H4 (cell line): ENCODE results near the gene SIRT4. TPM values are rescaled to one million over a fixed set of nuclear protein-coding genes. Genes with fewer than 3 reads are reported as not detected.
"Not testable (repeated sequence)": the region's sequence is repeated elsewhere in the genome, so short reads cannot be mapped to it uniquely, and the experiment has no call there.

Experiments
- DNase-seq: peaks from one replicate; pipeline ENCODE4 v3.0.0-alpha.2; 2015; ENCODE audit warnings: low spot score
- total RNA-seq: library from RNA; depleted of rRNA; stranded (reverse); fragments of >200 nt; shearing (Covaris generic); gene quantifications from 2 replicates; pipeline ENCODE4 v1.2.3, GENCODE V29; 2014

SIRT4 gene
- total RNA-seq, 1 experiment from 2014 or later: 2.4 TPM

DNA sequence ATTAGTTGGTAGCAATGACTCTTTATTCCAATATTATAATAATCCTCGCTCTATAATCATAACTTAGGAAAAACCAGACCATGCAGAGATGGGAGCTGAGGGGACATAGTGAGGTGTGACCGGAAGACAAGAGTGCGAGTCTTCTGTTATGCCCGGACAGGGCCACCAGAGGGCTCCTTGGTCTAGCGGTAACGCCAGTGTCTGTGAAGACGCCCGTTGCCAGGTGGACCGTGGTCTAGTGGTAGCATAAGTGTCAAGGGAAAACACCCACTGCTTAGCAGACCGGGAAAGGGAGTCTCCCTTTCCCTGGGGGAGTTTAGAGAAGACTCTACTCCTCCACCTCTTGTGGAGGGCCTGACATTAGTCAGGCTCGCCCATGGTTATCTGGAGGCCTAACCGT is 33.3 kb downstream of the SIRT4 start:
- DNase-seq: not testable (repeated sequence)

- not testable (repeated sequence) for DNase-seq
Observed at GRCh38 chr12:120336392-120336791, 34.3 kb downstream of the SIRT4 start.

DNA sequence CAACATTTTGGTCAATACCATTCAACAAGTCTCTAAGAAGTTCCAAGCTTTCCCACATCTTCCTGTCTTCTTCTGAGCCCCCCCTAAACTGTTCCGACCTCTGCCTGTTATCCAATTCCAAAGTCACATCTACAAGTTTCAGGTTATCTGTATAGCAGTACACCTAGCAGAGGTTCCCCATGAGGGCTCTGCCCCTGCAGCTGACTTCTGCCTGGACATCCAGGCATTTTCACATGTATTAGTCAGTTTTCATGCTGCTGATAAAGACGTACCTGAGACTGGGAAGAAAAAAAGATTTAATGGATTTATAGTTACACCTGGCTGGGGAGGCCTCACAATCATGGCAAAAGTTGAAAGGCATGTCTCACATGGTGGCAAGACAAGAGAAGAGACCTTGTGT is 35.6 kb downstream of the SIRT4 start:
- no peak for DNase-seq

DNA sequence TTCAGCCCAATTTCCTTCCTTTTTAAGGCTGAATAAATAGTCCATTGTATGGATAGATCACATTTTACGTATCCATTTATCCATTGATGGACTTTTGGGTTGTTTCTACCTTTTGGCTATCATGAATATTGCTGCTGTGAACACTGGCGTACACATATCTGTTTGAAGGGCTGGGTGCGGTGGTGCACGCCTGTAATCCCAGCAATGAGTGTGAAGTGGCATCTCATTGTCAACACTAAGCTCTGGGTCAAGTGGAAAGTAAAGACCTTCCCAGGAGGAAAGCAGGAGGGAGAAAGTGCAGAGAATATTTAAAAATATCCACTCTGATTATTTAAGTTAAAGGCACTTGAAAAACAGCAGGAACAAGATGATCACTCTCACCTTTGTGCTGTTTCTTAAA is 37.1 kb downstream of the SIRT4 start:
- no peak for DNase-seq

DNA sequence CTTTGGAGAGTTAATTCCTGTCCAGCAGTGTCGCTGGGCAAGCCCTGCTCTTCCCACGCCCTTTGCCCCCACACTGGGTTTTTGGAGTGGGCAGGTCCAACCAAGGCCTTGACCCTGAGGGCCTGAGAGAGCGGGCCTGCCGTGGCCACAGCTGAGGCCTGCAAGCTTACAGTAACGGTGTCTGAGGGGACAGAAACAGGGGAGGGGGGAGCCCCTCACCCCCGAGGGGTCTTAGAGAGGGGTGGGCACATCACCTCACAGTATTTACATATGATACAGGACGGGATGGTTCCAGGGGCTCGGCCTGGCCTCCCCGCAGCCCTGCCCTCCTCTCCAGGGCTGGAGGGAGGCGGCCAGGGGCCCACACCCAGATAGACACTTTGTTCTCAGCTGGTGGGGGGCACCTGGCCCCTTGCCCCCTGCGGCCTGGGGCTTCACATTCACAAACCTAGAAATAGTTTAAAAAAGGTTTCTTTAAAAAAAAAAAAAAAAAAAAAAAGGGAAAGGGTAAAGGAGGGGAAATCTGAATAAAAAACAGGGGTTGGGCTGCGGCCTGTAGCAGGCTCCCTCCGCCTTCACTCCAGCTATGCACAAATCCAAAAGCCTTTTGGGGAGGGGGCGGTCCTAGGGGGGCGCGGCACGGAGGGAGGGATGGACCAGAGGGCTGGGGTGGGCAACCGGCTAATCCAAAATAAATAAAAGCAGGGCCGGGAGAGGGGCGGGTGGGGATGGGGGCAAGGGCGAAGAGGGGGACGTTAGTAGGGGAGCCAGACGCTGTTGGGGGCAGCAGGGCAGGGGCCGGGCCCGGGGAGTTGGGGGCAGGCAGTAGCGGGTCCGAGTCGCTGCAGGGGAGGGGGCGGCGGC is 40.3 kb downstream of the SIRT4 start:
- DNase-seq: no peak

DNA sequence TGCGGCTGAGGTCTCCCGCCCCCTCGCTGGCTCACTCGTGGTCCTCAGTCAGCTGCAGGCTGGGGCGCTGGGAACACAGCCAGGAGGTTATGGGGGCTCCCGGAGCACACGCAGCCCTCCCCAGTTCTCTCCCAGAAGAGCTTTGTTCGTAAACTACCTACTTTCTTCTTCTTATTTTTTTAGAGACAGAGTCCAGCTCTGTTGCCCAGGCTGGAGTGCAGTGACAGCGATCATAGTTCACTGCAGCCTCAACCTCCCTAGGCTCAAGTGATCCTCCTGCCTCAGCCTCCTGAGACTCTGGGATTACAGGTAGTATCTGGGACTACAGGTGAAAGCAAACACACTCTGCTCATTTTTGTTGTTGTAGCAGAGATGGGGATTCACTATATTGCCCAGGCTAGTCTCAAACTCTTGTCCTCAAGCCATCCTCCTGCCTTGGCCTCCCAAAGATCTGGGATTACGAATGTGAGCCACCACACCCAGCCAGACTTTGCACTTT is 41.0 kb downstream of the SIRT4 start:
- DNase-seq: no peak

GRCh38 chr12:120343692-120344091 is 41.6 kb downstream of the SIRT4 start:
- DNase-seq: no peak

DNA sequence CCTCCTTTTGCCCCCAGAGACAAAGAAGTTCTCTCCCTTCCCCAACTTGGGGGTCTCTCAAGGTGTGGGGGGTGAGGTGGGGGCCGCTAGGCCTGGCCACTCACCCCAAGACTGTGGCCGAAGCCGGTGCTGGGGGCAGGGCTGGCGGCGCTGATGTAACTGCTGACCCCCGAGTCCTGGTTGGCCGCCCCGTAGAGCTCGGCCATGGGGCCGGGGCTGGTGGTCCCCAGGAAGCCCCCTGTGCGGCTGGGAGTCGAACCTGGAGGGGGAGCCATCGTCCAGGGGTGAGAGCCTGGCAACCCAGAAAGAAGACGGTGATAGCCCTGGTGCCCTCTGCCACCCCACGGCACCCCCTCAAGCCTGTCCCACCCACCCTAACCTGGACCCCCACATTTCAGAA is 43.9 kb downstream of the SIRT4 start:
- no peak for DNase-seq

GRCh38 chr12:120346681-120347080 is 44.6 kb downstream of the SIRT4 start:
- DNase-seq: no peak

DNA sequence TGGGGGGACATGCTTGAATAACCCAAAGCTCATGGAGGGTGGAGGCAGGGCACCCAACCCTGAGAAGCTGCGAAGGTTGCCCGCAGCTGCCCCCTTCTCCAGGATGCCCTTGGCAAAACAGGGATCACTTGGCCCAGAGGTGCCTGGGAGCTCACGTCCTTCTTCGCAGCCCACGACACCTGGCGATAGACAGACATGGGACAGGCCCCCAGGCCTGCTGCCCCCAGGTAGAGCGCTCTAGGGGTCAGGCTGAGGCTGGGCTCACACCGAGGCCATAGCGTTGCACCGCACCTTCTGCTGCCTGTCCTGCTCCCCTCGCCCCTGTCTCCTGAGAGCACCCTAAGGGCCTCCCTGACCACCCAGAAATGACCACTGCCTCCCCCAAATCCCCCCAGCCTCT is 45.6 kb downstream of the SIRT4 start:
- DNase-seq: no peak

DNA sequence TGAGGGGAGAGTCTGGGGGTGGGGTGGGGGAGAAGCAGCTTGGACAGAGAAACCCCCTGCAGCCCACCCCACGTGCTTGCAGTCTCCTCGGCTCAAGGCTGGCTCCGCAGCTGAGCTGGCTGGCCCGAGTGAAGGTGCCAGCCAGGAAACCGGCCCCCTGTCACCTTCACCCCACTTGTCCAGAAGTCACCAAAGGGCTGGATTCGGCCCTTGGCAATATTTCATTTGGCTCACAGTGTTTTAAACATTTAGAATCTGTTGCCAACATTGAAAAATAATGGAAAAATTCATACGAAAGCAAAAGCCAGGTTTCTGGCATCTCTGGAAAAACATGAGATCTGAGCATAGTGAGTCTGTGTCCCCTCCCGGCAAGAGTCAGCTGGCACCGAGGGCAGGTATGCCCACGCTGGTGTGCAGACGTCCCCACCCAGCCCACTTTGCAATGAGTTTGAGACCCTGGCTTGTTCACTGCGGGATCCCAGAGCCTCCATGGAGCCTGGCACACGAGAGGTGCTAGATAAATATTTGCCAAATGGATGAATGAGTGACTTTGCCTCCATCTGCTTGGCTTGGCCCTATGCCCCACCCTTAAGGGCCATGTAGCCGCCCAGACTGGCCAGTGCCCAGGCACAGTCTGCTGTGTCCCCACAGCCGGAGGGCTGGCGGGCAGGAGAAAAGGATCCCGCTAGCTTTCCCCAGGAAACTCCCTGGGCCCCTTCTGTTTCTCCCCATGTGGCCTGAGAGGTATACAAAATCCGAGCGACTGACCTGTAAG is 48.6 kb downstream of the SIRT4 start:
- no peak for DNase-seq

DNA sequence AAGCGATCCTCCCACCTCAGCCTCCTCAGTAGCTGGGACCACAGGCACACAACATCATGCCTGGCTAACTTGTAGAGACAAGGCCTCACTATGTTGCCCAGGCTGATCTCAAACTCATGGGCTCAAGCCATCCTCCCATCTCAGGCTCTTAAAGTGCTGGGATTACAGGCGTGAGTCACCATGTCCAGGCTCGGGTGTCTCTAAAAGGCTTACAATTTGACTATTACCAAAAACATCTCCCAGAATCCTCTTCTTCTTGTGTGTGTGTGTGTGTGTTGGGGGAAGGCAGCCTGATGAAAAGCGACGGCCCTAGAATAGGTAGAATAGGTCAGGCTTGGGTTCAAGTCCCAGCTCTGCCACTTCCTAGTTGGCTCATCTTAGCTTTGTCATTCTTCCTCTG is 50.0 kb downstream of the SIRT4 start:
- DNase-seq: peak; percentile 18

- no peak for DNase-seq
Observed at GRCh38 chr12:120353136-120353535, 51.0 kb downstream of the SIRT4 start.

DNA sequence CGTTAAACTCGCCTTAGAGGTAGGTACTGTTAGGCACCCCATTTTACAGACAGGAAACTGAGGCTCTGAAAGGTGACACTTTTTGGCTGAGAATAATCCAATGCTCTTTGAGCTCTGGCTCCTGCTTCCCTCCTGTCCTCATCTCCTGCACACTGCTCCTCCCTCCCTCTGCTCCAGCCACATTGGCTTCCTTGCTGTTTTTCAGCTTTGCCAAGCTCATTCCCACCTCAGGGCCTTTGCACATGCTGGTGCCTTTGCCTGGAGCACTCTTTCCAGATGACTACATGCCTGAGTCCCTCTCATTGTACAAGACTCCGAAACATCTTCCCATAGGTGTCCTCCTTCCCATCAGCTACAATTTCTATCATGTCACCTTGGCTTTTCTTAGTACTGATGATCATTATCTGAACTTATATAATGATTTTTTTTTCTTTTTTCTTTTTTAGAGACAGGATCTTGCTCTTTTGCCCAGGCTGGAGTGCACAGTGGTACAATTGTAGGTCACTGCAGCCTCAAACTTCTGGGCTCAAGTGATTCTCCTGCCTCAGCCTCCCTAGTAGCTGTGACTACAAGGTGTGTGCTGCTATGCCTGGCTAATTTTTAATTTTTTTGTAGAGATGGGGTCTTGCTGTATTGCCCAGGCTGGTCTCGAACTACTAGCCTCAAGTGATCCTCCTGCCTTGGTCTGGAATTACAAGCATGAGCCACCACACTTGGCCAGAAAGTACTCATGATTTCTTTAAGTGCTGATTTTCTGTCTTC is 51.6 kb downstream of the SIRT4 start:
- no peak for DNase-seq

DNA sequence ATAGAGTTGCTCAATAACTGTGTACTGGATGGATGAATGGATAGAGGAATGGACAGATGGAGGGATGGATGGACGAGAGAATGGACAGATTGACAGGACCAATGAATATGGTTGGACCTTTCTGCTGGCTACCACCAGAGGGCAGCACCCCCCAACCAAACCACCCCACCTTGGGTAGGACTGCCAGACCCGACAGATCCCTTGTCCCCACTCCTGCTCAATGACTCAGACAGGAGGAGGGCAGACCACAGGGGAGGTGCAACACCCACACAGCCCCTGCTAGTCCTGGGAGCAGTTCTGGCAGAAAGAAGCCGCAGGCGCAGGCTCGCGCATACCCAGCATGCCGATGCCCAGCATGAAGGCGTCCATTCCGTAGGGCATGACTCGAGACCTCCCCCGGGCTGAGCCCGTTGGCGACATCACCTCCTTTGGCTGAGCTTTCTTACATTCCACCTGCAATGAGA is 54.5 kb downstream of the SIRT4 start:
- peak; percentile 97 for DNase-seq

DNA sequence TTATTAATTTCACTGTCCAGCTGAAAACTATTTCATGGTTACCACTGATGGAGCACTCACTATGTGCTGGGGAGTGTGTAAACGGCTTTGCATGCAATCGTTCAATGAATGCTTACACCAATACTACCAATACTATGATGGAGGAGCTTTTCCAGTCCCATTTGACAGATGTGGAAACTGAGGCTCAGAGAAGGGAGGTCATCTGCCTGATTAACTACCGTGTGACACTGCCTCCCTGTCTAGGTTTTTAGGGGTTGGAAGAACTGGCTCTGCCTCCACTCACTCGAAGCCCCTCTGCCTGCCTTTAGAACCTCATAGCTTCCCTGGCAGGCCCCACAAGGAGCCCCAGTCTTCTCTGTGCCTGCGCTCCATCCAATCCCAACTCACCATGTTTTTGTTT is 55.0 kb downstream of the SIRT4 start:
- DNase-seq: no peak

DNA sequence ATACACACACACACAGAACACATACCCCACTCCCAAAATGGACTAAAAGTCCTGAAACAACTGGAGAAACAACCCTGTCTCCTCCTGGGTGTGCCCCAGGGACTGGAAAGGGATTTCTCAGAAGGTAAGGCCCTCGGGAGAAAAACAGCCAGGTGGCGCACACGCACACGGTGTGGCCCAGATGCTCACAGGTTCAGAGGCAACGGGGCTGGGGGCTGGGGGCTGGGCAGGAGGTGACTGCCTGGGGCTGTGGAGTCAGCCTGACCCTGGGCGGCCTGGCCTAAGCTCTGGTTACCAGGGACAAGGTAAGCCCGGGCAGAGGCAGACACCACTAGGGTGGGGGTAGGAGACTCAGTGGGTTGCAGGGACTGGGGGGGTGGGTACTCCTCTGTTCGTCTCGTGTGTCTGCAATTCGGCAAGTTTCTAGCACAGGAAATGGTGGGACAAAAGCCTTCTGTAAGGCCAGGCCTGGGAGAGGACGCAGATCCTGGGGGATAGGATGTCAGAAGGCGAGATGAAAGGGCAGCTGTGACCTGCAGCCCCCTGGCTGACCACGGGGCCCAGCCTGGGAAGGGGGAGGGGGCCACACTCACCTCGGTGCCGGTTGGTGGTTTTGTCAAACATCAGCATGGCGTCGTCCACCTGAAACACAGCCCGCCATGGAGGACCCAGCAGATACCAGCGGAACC is 56.4 kb downstream of the SIRT4 start:
- DNase-seq: no peak

GRCh38 chr12:120359128-120359527 is 57.0 kb downstream of the SIRT4 start:
- DNase-seq: no peak

DNA sequence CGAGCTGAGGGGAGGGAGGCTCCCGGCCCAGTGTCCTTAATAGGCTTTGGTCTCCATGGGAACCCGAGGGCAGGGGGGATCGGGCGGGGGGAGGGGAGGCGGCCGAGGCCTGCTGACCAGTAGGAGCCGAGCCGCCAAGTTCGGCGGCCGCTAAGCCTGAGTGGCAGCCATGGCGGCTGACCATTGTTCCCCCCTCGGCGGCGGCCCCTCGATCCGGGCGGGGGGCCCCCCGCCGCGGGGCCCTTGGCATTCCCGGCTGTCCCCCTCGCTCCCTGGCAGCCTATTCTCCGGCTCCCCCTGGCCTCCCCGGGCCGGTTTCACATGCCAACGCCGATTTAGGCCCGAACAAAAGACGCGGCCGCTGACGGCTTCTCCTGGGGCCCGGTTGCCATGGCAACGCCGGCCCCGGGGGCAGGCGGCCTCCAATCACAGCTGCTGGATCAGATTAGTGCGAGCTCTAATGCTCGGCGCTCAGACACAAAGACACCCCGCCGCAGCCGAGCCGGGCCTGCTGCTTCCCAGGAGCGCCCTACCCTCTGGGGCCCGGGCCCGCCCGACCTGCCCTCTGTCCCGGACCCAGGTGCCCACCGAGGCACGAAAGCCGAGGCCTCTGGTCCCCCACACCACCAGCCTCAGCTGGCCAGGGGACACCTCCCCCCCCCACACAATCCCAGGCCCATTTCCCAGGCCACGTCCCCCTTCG is 59.5 kb downstream of the SIRT4 start:
- no peak for DNase-seq
